CD4-positive, alpha-beta T cell treated with Interleukin-6 for 4 hours (primary cell): ENCODE measurements around the gene AGBL4.
"Not testable (repeated sequence)": the region's sequence is repeated elsewhere in the genome, so short reads cannot be mapped to it uniquely, and the experiment has no call there.

ENCODE experiments used
- DNase-seq: peaks from one replicate; pipeline ENCODE4 v3.0.0-alpha.2; 2020; ENCODE audit warnings: mixed read lengths

AGBL4 gene

GRCh38 chr1:49294539-49294938 is 729.2 kb downstream of the AGBL4 start:
- no peak for DNase-seq

- DNase-seq, result no peak
These were observed 730.7 kb downstream of the AGBL4 start for GRCh38 chr1:49293016-49293415.

GRCh38 chr1:49257211-49258049 is 766.3 kb downstream of the AGBL4 start:
- not testable (repeated sequence) for DNase-seq

- DNase-seq, result no peak
These were observed 770.8 kb downstream of the AGBL4 start for GRCh38 chr1:49252917-49253316.

- no peak for DNase-seq
These were observed 772.6 kb downstream of the AGBL4 start for GRCh38 chr1:49251019-49251784.

- DNase-seq, result no peak
These were observed 783.0 kb downstream of the AGBL4 start for GRCh38 chr1:49240709-49241221.

DNA sequence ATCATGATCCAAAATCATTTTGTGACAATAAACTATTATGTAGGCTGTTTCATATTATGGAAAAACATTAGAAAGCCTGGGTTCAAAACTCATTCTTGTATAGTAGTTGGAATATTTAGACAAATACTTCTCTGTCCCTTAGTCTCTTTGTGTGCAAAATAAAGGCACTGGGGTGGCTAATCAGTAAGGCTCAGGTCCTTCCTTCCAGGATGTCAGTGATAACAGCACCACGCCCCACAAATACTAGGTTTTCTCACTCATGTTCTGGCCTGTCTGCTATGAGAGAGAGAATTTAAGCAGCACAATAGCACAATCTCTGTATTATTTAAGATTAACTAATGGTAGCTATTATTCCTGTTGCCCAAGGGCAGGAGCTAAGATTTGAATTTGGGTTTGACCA is 788.8 kb downstream of the AGBL4 start:
- no peak for DNase-seq

GRCh38 chr1:49229555-49229954 is 794.2 kb downstream of the AGBL4 start:
- no peak for DNase-seq

- no peak for DNase-seq
These were observed 797.0 kb downstream of the AGBL4 start for GRCh38 chr1:49226758-49227157.

DNA sequence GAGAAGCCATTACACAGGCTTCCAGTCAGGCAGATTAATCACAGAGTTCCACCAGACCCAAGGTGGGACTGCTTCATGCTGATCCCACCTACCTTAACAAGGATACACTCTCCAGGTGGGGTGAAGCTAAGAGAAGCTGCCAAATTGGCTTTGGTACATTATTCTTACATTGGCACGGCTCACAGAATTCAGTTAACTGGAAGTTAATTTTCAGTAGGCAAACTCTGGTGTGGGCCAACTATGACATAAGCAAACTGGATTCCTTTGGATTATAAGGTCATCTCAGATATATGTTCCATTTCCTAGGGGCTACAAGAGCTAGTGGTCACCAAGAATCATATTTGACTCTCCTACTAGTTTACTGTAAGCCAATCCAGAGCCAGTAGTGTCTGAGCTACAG is 798.3 kb downstream of the AGBL4 start:
- DNase-seq, result no peak

DNA sequence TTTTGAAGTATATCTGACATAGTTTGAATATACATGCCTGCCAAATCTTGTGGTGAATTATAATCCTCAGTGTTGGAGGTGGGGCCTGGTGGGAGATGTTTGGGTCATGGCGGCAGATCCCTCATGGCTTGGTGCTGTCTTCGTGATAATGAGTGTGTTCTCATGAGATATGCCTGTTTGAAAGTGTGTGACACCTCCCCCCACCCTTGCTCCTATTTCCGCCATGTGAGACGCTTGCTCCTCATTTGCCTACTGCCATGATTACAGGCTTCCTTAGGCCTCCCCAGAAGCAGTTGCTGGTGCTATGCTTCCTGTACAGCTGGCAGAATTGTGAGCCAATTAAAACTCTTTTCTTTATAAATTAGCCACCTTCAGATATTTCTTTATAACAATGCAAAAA is 810.5 kb downstream of the AGBL4 start:
- no peak for DNase-seq

- no peak for DNase-seq
These were observed 815.0 kb downstream of the AGBL4 start for GRCh38 chr1:49208712-49209111.

DNA sequence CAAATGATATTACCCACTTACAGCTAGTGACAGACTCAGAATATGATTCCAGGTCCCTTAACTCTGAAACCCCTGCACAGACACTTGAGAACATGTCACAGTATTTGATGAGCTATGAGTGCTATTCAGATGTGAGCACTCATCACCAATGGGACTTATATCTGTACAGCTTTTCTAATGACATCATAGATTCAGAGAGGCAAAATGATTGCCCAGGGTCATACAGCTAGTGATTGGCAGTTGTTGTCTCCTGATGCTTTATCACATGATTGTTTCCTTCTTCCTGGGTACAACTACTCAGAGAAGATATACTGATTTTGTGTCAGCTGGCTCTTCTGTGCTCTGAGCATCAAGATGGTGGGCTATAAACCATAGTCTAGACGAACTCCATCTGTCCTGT is 819.0 kb downstream of the AGBL4 start:
- no peak for DNase-seq

DNA sequence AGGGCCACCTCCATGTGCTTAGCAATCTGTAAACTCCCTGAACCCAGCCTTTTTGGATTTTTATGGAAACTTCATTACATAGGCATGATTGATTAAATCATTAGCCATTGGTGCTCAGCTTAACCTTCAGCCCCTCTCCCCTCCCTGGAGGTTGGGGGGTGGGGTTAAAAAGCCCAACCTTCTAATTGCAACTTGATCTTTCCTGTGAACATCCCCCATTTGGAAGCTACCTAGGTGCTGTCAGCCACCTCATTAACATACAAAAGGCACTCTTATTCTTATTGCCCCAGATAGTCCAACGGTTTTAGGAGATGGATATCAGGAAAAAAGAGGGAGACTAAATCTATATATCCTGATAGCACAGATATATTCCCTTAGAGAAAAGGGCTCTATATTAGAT is 823.0 kb downstream of the AGBL4 start:
- DNase-seq, result no peak

- DNase-seq, result no peak
These were observed 824.2 kb downstream of the AGBL4 start for GRCh38 chr1:49199564-49199963.

DNA sequence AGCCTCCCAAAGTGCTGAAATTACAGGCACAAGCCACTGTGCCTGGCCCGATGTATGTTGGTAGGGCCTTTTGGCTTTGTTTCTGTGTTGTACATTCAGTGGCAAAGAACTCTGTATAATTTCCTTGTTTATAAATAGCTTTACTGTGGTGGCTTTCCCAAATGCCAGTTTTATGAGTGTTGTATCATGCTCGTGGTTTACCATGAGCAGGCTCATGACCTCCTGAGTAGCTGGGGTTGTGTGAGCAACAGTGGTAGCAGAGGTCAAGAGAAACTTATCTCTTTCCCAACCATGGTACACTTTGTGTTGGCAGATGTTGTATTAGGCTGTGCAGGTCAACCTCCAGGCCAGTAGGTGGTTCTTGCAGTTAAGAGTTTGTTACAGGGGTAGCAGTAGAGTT is 826.7 kb downstream of the AGBL4 start:
- no peak for DNase-seq

GRCh38 chr1:49190138-49190537 is 833.6 kb downstream of the AGBL4 start:
- no peak for DNase-seq

GRCh38 chr1:49187056-49187455 is 836.7 kb downstream of the AGBL4 start:
- no peak for DNase-seq

- DNase-seq, result no peak
These were observed 838.2 kb downstream of the AGBL4 start for GRCh38 chr1:49185450-49185980.

- no peak for DNase-seq
These were observed 840.3 kb downstream of the AGBL4 start for GRCh38 chr1:49183489-49183888.

DNA sequence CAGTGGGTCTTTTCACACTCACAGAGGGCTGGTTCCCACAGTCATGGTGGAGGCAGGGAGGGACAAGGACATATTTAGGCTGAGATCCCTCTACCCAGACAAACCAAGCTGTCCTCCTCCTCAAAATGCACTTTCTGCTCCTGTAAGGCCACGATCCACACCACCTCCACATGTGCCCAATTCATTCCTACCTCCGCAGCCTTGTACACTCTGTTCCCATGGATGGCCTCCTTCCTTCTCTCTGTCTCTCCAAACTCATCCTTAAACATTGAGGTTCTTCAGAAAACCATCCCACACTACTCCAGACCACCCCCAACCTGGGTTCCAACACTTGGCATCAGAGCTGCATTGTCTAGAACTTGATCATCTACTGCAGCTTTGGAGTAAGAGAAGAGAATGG is 842.7 kb downstream of the AGBL4 start:
- no peak for DNase-seq

DNA sequence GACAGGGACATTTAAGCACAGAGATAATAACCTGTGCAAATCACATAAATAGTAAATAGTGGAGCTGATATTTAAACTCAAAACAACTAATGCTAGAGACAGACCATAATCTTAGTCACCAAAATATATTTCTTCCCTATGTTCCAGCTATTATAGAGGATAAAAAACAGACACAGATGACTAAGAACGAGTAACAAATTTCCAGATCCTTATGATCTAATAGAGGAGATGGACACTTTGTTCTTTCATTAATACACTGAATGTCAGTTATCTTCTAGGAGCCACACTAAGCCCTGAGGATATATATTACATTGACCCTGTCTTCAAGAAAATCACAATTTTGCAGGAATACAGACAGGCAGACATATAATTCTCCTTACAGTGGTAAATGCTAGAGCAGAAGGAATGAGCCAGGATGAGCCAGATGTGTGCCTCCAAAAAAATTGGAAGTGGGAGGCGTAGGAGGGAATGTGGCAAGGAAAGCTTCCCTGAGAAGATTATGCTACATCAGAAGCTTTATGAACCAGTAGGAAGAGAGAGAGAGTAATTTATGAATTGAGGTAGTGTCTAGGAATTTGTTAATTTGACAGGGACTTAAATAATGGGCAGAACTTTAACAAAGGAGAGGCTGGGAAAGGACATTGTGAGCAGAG is 851.7 kb downstream of the AGBL4 start:
- no peak for DNase-seq

GRCh38 chr1:49166031-49166430 is 857.7 kb downstream of the AGBL4 start:
- DNase-seq, result no peak
